Esophagus muscularis mucosa (tissue), 4 donors: ENCODE data around the gene BTF3L4.

ENCODE experiments used
- EP300 ChIP-seq: sonication (generic); formaldehyde crosslinking; IDR thresholded peaks from one replicate; pipeline ENCODE4 v1.6.1; 2017; ENCODE audit warnings: antibody characterized with exemption
- POLR2A ChIP-seq: fragments of 450-650 bp; IDR thresholded peaks from one replicate; pipeline ENCODE4 v1.6.1; 2017; ENCODE audit warnings: antibody characterized with exemption, moderate library complexity, mild to moderate bottlenecking, low read depth
- POLR2AphosphoS5 ChIP-seq, 2 donors: sonication (generic); formaldehyde crosslinking; IDR thresholded peaks; one replicate each; pipeline ENCODE4 v1.6.1; 2017; ENCODE audit warnings: antibody characterized with exemption in 2 of 2
- TF ChIP-seq, protein P1 (sequence below), 3 experiments: fragments of 200-600 bp in 2 of 3; fragments of 450-650 bp in 1 of 3; sonication (generic) in 2 of 3; IDR thresholded peaks; one replicate each; pipeline ENCODE4 v1.5.1; 2017 to 2019; ENCODE audit warnings: antibody characterized with exemption in 3 of 3, mild to moderate bottlenecking in 2 of 3, moderate library complexity in 1 of 3

DNA sequence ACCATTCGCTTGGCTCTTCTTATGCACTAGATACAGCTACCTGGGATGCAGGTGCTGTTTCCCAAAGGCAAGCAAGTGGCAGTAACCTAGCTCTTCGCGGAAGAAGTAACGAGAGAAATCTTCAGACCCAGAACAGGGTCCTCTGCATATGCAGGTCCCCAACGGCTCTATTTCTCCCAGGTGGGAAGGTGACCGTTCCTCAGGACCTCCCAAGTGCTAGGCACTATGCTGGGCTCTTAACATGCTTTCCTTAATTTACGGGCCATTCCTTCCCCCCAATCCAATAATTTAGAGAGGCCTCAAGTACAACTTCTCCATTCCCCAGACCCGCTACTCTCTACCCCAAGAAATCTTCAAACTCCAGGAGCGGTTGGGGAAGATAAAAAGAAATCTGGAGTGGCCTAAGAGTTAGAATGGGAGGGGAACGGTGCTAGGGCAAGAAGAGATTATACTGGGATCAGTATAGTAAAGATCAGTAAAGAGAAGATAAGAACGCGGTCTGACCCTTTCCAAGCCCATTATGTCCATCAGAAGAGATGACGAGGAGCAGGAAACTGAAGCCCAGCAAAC is 1.5 kb upstream of the BTF3L4 start:
- TF ChIP-seq, protein P1, sequence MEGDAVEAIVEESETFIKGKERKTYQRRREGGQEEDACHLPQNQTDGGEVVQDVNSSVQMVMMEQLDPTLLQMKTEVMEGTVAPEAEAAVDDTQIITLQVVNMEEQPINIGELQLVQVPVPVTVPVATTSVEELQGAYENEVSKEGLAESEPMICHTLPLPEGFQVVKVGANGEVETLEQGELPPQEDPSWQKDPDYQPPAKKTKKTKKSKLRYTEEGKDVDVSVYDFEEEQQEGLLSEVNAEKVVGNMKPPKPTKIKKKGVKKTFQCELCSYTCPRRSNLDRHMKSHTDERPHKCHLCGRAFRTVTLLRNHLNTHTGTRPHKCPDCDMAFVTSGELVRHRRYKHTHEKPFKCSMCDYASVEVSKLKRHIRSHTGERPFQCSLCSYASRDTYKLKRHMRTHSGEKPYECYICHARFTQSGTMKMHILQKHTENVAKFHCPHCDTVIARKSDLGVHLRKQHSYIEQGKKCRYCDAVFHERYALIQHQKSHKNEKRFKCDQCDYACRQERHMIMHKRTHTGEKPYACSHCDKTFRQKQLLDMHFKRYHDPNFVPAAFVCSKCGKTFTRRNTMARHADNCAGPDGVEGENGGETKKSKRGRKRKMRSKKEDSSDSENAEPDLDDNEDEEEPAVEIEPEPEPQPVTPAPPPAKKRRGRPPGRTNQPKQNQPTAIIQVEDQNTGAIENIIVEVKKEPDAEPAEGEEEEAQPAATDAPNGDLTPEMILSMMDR (IDR thresholded peaks at IDR 0.05), result no peak
- TF ChIP-seq POLR2AphosphoS5 (IDR thresholded peaks at IDR 0.05) (no peak), POLR2A (no peak), EP300 (no peak)
